Renal cortex interstitium (tissue), 11 donors: ENCODE measurements around the gene GOLGA7B. TPM values are rescaled to one million over a fixed set of nuclear protein-coding genes. Genes with fewer than 3 reads are reported as not detected.

Source experiments
- DNase-seq, 11 donors: peaks; one replicate each; pipeline ENCODE4 v3.0.0-alpha.2; 2013; ENCODE audit warnings: low read depth in 9 of 11, low spot score in 4 of 11; ENCODE audit errors: extremely low read depth in 1 of 11
- polyA plus RNA-seq, 3 donors: library from polyadenylated mRNA; unstranded; fragments of 120-200 nt; gene quantifications; one replicate each; pipeline ENCODE4 v1.2.1, GENCODE V29; 2013; ENCODE audit not compliant: insufficient read length in 3 of 3

The GOLGA7B gene
- polyA plus RNA-seq, 3 donors, result 0.31 to 0.43 (median 0.41) TPM

DNA sequence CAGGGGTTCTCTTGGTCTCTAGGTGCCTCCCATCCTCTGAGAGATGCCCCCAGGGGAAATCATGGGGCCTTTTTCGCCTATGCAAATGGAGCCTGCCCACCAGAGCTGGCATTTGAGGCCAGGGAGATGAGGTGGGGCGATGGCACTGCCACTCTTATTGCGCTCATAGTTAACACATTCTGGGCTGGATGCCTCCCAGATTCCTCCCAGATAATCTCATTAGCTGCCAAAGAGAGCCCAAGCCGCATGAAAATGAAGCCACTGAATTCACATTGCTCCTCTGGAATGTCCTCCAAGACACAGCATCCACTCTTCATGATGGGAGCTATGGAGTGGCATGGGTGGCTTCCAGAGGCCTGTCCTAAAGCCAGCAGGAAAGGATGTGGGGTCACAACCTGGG is 61.0 kb downstream of the GOLGA7B start:
- no peak for DNase-seq

DNA sequence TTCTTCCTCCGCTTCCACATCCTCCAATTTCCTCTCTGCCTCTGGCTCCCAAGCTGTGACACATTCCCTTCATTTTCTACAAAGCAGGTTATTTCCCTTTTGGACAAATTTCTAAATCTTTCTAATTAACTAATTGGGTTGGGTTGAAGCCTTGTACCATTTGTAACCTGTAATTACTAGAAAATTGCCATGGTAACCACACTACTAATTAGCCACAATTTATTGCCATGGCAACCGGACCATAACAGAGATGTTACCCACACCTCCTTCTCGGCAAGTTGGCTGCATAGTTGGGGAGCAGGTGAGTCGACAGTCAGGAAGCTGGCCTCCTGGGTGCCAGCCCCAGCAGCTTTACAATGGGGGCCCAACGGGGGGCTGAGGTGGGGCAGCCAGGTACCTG is 61.6 kb downstream of the GOLGA7B start:
- no peak for DNase-seq

DNA sequence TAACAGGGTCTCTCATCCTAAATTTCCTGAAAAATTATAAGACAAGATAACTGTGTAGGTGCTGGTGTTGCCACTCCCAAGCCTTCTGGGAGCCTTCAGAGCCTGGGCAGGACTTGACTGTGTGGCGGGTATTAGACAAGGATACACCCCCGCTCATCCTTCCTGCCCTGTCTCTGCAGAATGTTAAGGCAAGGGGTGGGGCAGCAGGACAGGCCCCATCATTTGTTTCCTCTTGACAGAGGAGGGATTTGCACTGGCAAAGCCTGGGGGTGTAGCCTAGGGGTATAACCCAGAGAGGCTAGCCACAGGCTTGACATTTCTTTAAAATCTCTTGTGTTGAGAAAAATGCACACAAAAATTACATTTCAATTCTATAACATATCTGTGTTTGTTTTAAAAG is 63.5 kb downstream of the GOLGA7B start:
- DNase-seq, result no peak

DNA sequence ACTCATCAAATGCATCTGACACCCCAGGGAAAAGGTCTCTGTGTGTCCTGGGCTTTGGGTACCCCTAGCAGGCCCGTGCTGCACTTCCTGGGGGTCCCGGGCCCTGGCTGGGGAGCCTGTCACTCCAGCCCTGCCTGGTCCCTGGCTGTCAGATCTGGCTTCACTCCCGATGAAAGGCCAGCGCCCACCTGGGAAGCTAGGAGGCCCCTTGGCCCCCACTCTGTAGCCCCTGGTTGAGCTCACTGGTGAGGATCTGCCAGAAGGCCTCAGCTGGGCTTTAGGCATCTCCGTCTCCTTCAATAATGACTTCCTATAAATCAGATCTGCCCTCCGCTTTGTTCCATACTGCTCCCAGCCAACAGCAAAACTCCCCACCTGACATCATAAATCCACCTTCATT is 64.0 kb downstream of the GOLGA7B start:
- no peak for DNase-seq

DNA sequence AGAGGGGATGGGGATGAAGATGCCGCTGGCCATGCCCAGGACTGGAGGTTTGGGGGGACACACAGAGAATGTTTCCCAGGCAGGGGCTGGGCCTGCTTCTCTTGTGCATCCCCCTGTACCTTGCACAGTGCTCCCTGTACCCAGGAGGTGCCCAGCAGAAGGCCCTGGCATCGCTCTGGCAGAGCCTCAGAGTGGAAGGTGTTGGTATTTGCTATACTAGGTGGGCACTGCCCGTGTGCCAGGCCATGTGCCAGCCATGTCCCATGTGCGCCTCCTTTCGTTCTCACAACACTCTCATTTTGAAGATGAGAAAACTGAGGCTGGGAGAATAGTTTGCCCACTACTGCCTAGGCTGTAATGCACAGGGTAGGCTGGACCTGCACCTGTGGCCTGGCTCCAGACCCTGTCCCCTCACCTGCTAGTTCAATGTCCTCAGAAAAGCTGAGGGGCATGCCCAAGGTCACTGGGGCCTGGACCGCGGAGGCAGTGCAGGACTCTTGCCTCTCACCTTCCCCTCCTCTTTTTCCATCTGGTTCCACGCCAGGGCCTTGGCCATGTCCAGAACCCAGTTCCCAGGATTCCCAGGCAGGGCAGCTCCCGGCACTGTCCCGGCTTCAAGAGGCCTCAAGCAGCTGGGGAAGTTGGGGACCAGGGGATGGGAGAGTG is 64.7 kb downstream of the GOLGA7B start:
- no peak for DNase-seq

DNA sequence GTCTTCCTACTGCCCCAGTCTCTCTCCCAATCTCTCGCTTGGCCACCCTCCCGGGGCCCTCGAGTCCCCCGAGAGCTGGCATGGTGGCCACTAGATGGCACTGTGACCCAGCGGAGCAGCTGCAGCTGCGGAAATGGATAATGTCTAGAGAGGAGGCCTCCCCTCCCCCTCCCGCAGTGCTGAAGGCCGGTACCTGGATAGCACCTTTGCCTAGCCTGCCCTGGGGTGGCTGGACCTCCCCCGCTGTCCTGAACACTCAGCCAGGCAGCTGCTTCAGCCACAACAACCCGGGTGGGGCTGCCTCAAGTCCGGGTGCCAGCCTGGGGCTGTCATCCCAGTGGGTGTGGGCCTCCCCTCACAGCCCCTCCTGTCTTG is 65.2 kb downstream of the GOLGA7B start:
- peak in 10 of 11 donors; percentile 20 to 61 (median 50) for DNase-seq

DNA sequence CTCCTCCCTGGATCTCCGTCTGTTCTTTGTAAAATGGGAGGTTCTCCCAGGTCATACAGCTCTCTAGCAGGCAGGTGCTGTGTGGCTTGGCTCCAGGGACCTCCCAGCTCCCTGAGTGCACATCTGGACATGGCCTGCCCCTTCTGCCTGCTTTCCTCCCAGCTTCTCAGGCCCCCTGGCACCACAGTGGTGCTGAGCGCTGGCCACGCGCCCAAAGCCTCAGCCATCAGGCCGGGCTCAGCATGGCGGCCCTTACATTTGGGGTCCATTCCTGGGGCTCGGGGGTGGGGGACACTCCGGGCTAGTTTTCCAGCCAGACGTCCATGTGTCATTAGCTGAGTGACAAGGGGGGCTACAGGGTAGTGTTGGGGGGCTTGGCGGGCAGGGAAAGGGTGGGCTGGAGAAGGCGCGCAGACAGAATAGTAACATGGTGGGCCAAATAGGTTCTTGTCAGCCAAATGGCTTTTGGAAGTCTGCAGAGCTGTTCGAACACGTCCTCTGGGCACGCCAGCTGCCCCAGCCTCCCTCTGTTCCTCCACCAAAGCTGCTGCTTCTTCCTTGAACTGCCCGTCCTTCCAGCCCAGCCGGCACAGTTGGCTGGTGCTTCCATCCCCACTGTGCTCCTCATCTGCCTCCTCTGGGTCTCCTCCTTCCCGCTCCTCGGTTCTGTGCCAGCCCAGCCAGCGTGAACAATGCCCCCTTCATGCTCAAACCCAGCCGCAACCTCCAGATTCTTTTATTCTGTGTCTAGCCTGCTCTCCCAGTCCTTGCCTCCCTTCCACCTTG is 65.9 kb downstream of the GOLGA7B start:
- DNase-seq, result no peak

DNA sequence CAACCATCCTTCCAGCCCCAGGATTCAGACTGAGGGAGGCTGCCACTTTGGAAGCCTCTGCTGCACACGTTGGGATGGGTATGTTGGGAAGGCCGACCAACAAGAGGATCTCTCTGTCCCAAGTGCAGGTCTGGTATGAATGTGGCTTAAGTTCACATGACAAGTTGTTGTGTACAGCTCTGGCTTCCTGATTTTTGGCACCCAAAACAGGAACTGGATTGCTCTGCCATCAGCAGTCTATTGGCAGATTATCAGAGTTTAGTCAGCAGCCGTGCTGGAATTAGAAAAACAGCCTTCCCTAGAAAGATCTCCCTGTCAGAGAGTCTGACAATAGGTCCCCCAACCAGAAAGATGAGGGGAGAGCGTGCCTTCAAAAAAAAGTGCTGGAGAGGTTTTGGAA is 66.9 kb downstream of the GOLGA7B start:
- no peak for DNase-seq

DNA sequence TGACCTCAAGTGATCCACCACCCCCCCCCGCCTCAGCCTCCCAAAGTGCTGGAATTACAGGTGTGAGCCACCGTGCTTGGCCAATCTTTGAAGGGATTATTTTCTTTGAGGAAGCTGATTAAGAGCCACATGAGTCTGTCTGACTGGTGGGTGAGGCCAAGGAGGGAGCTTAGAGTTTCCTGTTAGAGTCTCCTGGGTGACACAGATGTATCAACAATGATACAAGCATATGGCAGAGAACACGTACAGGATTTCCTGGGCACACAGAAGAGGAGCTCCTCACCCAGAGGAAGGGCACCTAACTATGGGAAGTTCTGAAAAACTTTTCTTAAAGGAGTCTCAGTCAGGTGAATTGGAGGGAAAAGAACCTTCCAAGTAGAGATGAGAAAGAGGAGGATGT is 69.4 kb downstream of the GOLGA7B start:
- no peak for DNase-seq

DNA sequence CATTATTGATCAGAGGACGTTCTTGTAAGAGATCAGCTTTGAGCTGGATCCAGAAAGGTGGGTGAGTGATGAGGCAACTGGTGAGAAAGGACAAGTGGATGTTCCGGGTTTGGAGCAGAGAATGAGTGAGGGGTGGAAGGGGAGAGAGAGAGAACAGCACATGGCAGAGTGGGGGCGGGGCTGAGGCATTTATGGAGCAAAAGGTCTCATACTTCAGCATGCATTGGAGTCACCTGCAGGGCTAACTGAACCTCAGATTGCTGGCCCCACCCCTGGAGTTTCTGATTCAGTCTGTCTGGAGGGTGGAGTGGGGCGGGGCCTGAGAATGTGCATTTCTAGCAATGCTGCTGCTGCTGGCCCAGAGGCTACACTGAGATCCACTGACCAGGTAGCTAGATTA is 71.2 kb downstream of the GOLGA7B start:
- no peak for DNase-seq

Other genes with a start within 250 kb of the GOLGA7B start
- 10 to 100 TPM; 21.6 to 29.5 (median 22.0) TPM for gene MORN4, start 216.3 kb upstream of the GOLGA7B start, polyA plus RNA-seq
- gene PI4K2A, start 209.2 kb upstream of the GOLGA7B start, polyA plus RNA-seq, result 10 to 100 TPM; 17.4 to 20.8 (median 18.9) TPM
- gene AVPI1, start 162.6 kb upstream of the GOLGA7B start, polyA plus RNA-seq, result 1 to 10 TPM; 3.7 to 8.6 (median 4.3) TPM
- gene MARVELD1, start 136.1 kb upstream of the GOLGA7B start, polyA plus RNA-seq, result 10 to 100 TPM; 36.8 to 52.5 (median 47.4) TPM
- 10 to 100 TPM; 23.6 to 40.2 (median 23.7) TPM for gene ZFYVE27, start 112.7 kb upstream of the GOLGA7B start, polyA plus RNA-seq
- gene SFRP5, start 77.8 kb upstream of the GOLGA7B start, polyA plus RNA-seq, result under 1 TPM; 0.08 to 0.11 (median 0.11) TPM
- 10 to 100 TPM; 15.1 to 31.6 (median 22.0) TPM for gene CRTAC1, start 180.8 kb downstream of the GOLGA7B start, polyA plus RNA-seq